ENCODE data around the gene MED26.
A peak's percentile ranks its signal among the peaks of the same experiment; 100 is the strongest.

Gene MED26

DNA sequence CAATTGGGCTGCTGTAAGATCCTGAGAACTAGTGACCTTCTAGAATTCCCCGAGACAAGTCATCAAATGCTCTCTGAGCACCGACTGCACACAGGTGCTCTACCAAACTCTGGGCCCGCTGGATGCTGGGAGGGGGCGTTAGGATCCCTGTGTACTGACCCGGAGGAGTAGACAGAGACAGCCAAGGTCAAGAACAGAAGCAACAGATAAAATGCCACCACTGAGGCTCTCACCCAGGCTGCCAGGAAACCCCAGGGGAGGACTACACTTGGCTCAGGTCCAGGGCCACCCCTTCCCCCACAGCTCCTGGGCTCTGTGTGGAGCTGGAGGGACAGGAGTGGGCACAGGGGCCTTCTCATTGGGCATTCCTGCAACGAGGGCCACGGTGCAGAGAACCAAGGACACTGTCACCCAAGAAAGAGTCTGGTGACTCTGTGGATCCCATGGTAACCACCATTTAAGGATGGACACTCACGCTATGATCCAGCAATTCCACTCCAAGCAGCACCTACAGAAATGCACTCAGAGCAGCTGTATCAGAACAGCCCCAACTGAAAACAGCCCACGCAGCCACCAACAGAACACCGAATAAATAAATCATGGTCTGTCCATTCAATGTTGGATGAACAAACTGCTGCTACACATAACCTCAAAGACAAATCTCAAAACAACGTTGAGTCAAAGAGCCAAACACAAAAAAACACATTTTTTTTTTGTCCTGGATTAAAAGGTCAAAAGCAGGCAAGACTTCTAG lies 39.0 kb downstream of the MED26 start:
- no peak for DNase-seq (ENCODE audit: low read depth)

DNA sequence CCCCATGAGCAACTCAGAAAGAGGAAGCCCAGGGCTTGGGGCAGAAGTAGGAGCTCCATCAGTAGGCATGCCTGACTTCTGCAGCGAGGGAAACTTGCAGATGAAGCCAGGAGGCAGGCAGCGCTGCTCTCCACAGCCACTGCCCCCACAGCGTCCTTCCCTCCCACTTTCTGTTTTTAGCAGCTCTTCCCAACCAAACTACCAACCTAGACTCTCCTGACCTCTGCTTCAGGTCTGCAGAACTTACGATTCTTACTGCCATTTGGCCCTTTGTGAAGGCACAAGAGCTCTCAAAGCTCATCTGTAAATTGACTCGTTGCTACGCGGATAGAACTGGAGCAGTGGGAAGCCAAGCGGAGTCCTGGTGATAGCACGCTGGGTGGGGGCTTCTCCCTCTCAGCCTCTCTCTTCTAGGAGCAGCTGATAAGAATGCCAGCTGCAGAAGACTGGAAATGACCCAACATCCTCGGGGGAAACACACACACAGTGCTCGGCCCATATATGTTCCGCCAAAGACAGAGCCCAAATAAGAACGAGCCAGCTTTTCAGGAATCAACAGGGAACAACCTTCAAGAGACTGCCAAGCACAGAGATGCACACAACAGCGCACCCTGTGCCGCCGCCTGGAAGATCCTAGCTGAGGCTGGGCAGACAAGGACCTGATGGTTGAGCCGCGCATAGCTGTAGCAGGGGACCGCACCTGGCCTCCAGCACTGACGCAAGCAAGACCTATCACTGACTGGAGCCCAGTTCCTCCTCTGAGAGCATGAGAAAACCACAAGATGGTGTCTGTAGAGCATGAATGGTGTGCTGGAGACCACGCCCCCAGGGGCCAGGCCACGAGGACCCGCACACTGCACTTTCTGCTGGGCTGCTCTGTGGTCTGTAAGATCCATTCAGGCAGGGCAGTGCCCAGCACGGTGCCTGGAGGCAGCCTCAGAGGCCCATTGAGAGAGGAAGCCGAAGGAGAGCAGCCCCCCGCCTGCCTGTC lies 39.9 kb downstream of the MED26 start:
- no peak for DNase-seq (ENCODE audit: low read depth)

DNA sequence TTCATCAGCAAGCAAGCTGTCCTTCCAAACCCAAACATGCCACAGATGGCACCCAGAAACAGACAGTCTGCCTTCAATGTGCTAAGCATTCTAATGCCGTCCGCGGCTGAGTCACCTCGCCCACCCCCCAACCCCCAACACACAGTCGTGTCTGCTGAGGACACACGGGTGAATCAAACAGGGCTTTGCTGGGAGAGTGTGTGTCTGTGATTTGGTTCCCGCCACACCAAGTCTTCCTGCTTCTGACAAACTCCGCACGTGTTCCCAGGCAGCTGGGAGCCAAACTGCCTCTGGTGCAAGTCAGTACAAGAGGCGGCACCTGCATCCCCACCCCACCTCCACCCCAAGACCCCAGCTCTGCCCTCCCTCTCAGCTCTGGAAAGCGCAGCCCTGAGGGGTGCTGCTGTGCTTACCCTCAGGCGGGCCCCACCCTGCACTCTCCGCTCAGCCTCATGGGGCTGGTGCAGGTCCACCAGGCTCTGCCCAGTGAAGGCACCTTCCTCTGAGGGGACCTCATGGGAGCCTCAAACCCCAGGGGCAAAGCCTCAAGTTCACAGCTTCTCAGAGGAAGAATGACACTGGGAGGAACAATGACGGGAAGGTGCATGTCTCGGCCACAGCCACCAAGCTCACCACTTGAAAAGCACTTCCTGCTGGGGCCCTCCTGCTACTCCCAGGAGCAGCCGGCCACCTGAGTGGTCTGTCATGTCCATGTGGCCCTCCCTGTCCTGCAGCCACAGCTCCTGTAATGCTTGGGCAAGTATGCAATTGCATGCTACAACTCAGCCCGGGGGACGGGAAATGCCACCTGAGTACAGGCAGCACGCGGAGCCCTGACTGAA lies 40.8 kb downstream of the MED26 start:
- DNase-seq (ENCODE audit: low read depth): no peak

DNA sequence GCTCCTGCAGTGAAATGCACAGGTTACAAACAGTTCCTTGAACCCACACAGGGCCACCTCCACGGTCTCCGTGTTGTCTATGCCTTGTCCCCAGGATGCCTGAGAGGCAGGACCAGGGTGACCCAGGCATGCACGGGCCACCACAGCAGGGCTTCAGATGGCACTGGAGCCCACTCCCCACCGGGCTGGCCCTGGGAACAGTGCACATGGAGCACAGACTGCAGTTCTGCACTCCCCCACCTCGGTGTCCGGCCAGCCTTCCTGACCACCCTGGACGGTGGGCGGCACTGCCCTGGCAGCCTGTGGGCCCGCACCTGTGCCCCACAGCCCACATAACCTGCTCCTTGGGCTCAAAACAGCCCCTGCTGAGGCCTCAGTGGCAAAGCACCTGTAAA lies 41.5 kb downstream of the MED26 start:
- DNase-seq (ENCODE audit: low read depth): no peak

GRCh38 chr19:16585808-16586476 lies 42.1 kb downstream of the MED26 start:
- DNase-seq (ENCODE audit: low read depth): no peak

DNA sequence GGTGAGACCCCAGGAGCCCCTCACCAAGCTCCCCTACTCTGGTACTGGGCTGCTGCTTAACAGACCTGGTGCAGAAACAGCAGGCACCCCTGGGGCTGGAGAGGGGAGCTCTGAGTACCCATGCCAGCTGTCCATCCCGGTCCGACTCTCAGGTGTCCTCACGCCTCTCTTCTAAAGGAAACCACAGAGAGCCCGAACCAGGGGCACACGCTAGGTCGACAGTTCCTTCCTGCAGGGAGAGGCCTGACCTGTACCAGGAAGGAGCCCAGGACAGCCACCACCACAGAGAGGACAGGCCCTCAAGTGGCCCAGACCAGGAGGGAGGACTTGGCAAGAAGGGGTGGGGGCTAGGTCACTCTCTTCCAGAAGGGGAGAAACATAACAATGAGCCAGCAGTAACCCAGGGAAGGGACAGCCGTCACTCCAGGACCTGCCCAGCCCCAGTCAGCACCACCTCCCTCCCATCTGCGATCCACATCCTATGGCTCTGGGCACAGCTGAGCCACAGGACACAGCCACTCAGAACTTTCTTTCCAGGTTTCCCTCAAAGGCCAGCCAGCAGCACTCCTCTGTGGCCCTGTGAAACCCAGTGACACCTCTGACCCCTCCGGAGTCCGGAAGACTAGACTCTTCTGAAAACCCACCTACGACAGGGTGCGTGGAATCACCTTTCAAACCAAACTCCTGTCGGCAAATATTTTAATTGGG lies 42.8 kb downstream of the MED26 start:
- no peak for DNase-seq (ENCODE audit: low read depth)

DNA sequence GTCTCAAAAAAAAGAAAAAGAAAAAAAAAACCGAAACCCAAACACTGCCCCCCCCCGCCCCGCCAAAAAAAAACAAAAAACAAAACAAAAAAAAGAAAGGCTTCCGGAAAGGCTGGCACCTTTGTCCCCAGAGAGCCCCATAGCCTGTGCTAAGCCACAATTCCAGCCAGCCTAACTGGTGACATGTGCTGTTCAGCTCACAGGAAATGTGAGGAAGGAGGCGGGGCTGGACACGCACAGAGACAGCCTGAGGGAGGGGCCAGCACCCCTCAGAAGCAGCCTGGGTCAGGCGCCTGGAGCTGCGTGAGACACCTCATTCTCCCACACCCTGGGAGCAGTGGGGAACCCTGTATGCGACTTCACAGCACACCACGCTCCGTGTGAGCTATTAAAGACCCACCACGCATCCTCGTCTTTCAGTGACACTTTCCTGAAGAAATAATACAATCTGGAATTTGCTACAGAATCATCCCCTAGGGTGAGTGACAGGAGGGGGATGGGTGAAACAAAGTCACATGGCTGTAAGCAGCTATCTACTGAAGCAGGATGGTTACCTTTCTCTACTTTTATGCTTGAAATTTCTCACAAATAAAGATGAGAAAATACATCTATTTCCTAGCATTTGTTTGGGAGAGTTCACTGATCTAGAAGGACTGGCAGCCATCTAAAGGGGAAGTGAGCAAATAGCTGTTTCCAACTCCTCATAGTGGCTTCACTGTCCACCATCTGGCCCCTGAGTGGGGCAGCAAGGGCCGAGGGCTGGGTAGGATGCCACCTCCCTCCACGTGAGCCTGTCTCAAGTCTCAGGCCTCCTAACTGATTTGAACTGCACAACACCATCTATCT lies 43.5 kb downstream of the MED26 start:
- peak; percentile 37 for DNase-seq (ENCODE audit: low read depth)

DNA sequence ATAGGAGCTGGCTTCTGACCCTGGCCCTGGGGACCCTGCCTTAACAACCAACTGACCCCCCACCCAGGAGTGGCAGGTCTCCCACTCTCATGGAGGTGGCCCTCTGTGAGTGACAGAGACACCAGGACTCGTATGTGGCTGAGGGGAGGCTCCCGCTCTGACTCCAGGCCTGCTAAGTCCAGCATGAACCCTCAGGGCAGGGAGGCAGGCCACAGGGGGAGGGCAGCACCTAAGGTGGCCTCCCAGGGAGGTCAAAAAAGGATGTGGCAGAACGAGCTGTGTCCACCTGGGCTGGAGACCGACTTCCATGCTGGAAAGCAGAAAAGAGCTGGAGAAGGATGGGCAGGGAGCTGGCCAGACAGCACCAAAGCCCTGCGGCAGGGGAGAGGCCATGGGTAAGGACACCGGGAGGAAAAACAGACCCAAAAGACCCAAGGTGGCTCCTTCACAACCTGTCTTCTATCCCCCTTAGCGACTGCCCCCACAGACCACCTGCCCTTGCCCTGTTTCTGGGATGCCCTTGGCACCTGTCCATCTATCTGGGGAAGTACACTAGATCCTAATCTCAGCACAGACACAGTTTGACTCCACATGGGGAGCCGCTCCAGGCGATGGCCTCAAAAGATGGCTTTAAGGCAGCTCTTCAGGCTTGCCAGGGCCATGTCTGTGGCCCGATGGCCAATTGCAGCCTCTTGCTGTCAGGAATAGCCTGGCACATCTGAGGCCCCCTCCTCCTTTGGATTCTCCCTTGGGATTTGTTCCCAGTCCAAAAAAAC lies 45.3 kb downstream of the MED26 start:
- DNase-seq (ENCODE audit: low read depth): no peak

GRCh38 chr19:16581971-16582343 lies 46.0 kb downstream of the MED26 start:
- DNase-seq (ENCODE audit: low read depth): no peak

DNA sequence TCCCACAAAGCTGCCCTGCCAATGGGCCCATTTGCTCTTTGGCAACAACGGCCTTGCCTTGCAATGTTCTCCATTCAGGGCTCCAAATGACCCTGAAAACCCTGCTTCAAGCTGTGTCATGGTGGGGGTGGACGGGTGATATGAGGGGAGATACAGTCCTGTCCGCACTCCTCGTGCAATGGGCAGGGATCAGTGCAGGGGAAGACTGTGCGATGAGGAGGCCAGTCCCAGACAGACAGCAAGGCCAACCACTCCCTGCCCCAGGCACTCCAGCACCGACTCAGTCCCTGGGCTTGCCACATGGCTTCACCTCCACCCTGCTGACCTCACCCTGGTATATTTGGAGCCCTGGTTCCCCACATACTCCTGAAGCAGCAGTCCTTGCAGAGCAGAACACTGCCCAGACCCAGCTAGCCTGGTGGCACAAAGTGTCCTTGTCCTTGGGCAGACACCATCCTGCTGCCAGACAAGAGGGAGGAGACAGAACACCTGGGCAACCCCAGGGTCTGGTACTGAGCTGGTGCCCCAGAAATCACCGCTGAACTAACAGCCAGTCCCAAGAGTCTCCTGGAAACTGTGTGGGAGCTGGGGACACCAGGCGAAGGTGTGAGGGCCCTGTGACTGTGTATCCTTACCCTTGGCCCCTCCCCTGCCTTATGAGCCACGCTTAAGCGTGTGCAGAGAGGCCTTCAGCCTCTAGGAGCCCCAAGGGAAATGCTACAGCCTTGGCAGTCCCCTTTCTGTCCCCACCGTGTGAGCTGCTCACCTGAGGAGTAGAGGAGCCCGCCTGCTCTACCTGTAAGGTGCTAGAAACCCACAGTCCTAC lies 46.6 kb downstream of the MED26 start:
- no peak for DNase-seq (ENCODE audit: low read depth)

GRCh38 chr19:16579381-16579780 lies 48.6 kb downstream of the MED26 start:
- no peak for DNase-seq (ENCODE audit: low read depth)

GRCh38 chr19:16577531-16577985 lies 50.4 kb downstream of the MED26 start:
- DNase-seq (ENCODE audit: low read depth): no peak

GRCh38 chr19:16576690-16577530 lies 51.1 kb downstream of the MED26 start:
- no peak for DNase-seq (ENCODE audit: low read depth)

- DNase-seq (ENCODE audit: low read depth): no peak
Observed at GRCh38 chr19:16575861-16576689, 51.9 kb downstream of the MED26 start.

- DNase-seq (ENCODE audit: low read depth): no peak
Observed at GRCh38 chr19:16575282-16575681, 52.7 kb downstream of the MED26 start.

GRCh38 chr19:16573925-16574324 lies 54.1 kb downstream of the MED26 start:
- no peak for DNase-seq (ENCODE audit: low read depth)
